ENCODE measurements around the gene CARD11.

DNA sequence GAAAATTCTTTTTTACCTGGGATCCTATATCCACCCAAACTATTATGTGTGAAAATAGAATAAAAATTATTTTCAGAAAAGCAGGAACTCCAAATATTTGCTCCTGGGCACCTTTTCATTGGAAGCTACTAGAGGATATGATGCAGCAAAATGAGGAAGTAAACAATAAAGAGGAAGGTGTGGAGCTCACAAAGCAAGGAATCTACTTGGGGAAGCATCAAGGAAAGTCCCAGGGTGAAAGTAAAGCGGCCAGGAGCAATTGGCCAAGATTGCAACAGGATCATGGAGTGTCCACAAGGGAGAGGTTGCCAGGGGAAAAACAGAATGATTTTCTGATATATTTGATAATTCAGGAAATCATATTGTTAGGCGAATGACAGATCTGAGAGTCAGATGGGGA is 80.8 kb downstream of the CARD11 start:
- TF ChIP-seq POLR2AphosphoS5 (IDR thresholded peaks at IDR 0.05) (no peak), EP300 (conservative IDR thresholded peaks at IDR 0.05; ENCODE audit: poor library complexity, severe bottlenecking) (no peak), TAF1 (IDR thresholded peaks at IDR 0.05; ENCODE audit: low read depth) (no peak), EZH2 (IDR thresholded peaks at IDR 0.05; ENCODE audit: borderline replicate concordance, insufficient read depth, low read length, poor library complexity, severe bottlenecking) (no peak), MXI1 (conservative IDR thresholded peaks at IDR 0.05; ENCODE audit: poor library complexity, severe bottlenecking) (no peak)
- TF ChIP-seq, protein P1, sequence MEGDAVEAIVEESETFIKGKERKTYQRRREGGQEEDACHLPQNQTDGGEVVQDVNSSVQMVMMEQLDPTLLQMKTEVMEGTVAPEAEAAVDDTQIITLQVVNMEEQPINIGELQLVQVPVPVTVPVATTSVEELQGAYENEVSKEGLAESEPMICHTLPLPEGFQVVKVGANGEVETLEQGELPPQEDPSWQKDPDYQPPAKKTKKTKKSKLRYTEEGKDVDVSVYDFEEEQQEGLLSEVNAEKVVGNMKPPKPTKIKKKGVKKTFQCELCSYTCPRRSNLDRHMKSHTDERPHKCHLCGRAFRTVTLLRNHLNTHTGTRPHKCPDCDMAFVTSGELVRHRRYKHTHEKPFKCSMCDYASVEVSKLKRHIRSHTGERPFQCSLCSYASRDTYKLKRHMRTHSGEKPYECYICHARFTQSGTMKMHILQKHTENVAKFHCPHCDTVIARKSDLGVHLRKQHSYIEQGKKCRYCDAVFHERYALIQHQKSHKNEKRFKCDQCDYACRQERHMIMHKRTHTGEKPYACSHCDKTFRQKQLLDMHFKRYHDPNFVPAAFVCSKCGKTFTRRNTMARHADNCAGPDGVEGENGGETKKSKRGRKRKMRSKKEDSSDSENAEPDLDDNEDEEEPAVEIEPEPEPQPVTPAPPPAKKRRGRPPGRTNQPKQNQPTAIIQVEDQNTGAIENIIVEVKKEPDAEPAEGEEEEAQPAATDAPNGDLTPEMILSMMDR (IDR thresholded peaks at IDR 0.05; ENCODE audit: poor library complexity, severe bottlenecking) = no peak
- TF ChIP-seq, protein P2, sequence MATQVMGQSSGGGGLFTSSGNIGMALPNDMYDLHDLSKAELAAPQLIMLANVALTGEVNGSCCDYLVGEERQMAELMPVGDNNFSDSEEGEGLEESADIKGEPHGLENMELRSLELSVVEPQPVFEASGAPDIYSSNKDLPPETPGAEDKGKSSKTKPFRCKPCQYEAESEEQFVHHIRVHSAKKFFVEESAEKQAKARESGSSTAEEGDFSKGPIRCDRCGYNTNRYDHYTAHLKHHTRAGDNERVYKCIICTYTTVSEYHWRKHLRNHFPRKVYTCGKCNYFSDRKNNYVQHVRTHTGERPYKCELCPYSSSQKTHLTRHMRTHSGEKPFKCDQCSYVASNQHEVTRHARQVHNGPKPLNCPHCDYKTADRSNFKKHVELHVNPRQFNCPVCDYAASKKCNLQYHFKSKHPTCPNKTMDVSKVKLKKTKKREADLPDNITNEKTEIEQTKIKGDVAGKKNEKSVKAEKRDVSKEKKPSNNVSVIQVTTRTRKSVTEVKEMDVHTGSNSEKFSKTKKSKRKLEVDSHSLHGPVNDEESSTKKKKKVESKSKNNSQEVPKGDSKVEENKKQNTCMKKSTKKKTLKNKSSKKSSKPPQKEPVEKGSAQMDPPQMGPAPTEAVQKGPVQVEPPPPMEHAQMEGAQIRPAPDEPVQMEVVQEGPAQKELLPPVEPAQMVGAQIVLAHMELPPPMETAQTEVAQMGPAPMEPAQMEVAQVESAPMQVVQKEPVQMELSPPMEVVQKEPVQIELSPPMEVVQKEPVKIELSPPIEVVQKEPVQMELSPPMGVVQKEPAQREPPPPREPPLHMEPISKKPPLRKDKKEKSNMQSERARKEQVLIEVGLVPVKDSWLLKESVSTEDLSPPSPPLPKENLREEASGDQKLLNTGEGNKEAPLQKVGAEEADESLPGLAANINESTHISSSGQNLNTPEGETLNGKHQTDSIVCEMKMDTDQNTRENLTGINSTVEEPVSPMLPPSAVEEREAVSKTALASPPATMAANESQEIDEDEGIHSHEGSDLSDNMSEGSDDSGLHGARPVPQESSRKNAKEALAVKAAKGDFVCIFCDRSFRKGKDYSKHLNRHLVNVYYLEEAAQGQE (IDR thresholded peaks at IDR 0.05; ENCODE audit: borderline replicate concordance) = no peak
